Vagina (tissue), 2 donors: Measurements from ENCODE around the gene AIFM3.
"Not testable (repeated sequence)": the region's sequence is repeated elsewhere in the genome, so short reads cannot be mapped to it uniquely, and the experiment has no call there.

Source experiments
- POLR2A ChIP-seq, 2 donors: fragments of 450-650 bp; IDR thresholded peaks; one replicate each; pipeline ENCODE4 v1.6.1; 2017; ENCODE audit warnings: antibody characterized with exemption in 2 of 2, mild to moderate bottlenecking in 2 of 2, moderate library complexity in 2 of 2
- POLR2AphosphoS5 ChIP-seq, 2 donors: sonication (generic); formaldehyde crosslinking; IDR thresholded peaks; one replicate each; pipeline ENCODE4 v1.9.0; 2017; ENCODE audit warnings: antibody characterized with exemption in 2 of 2, mild to moderate bottlenecking in 2 of 2, low read depth in 1 of 2; ENCODE audit not compliant: insufficient read depth in 1 of 2
- TF ChIP-seq, protein P1 (sequence below), 3 experiments: fragments of 450-650 bp in 2 of 3; fragments of 200-600 bp in 1 of 3; sonication (generic) in 1 of 3; IDR thresholded peaks; one replicate each; pipeline ENCODE4 v1.5.1; 2017 to 2019; ENCODE audit warnings: antibody characterized with exemption in 3 of 3, mild to moderate bottlenecking in 2 of 3, moderate library complexity in 2 of 3

GRCh38 chr22:20935049-20935448, 32.0 kb upstream of the AIFM3 start:
- TF ChIP-seq, protein P1, sequence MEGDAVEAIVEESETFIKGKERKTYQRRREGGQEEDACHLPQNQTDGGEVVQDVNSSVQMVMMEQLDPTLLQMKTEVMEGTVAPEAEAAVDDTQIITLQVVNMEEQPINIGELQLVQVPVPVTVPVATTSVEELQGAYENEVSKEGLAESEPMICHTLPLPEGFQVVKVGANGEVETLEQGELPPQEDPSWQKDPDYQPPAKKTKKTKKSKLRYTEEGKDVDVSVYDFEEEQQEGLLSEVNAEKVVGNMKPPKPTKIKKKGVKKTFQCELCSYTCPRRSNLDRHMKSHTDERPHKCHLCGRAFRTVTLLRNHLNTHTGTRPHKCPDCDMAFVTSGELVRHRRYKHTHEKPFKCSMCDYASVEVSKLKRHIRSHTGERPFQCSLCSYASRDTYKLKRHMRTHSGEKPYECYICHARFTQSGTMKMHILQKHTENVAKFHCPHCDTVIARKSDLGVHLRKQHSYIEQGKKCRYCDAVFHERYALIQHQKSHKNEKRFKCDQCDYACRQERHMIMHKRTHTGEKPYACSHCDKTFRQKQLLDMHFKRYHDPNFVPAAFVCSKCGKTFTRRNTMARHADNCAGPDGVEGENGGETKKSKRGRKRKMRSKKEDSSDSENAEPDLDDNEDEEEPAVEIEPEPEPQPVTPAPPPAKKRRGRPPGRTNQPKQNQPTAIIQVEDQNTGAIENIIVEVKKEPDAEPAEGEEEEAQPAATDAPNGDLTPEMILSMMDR (IDR thresholded peaks at IDR 0.05) = not testable (repeated sequence)
- not testable (repeated sequence) for TF ChIP-seq POLR2AphosphoS5 (IDR thresholded peaks at IDR 0.05; ENCODE audit: insufficient read depth in 1 of 2, low read depth in 1 of 2); POLR2A (IDR thresholded peaks at IDR 0.05)
